Chondrocyte (in vitro differentiated cells): ENCODE results near the gene DUSP11. TPM values are rescaled to one million over a fixed set of nuclear protein-coding genes. Genes with fewer than 3 reads are reported as not detected.
A peak's percentile ranks its signal among the peaks of the same experiment; 100 is the strongest.

Experiments used
- DNase-seq: peaks from one replicate; pipeline ENCODE4 v3.0.0; 2021; ENCODE audit warnings: mixed read lengths, low spot score
- H3K27ac Mint-ChIP-seq: one replicate; pipeline ENCODE4 v1.8.0; 2021; ENCODE audit warnings: mild to moderate bottlenecking, moderate library complexity, mixed read lengths; ENCODE audit not compliant: unreplicated experiment
- H3K27me3 Mint-ChIP-seq: 2 replicates; pipeline ENCODE4 v1.8.0; 2021; ENCODE audit warnings: low read depth, mixed read lengths
- H3K36me3 Mint-ChIP-seq: 2 replicates; pipeline ENCODE4 v1.8.0; 2021; ENCODE audit warnings: low read depth, mixed read lengths
- H3K4me1 Mint-ChIP-seq: 2 replicates; pipeline ENCODE4 v1.8.0; 2021; ENCODE audit warnings: low read depth, mild to moderate bottlenecking, mixed read lengths
- H3K4me3 Mint-ChIP-seq: one replicate; pipeline ENCODE4 v1.8.0; 2021; ENCODE audit warnings: mild to moderate bottlenecking, moderate library complexity, mixed read lengths; ENCODE audit not compliant: unreplicated experiment
- H3K9me3 Mint-ChIP-seq: 2 replicates; pipeline ENCODE4 v1.8.0; 2021; ENCODE audit warnings: low read depth, mixed read lengths
- total RNA-seq: library from RNA; stranded (reverse); gene quantifications from 3 replicates; pipeline ENCODE4 v1.2.1, GENCODE V29; 2021
- TF ChIP-seq, protein P1 (sequence below): fragments of 200-600 bp; sonication (generic); IDR thresholded peaks from 2 replicates; pipeline ENCODE4 v1.5.0; 2021; ENCODE audit warnings: antibody characterized with exemption, mild to moderate bottlenecking, moderate library complexity

The DUSP11 gene
- total RNA-seq, 1 donor from 2014 or later = 22.9 TPM

- H3K27me3 Mint-ChIP-seq = no peaks in the 10 kb centered on the region
- H3K27ac Mint-ChIP-seq = no peak overlapping the region
- no peaks in the 10 kb centered on the region for H3K9me3 Mint-ChIP-seq
- peaks cover 33% of the 10 kb centered on the region for H3K4me1 Mint-ChIP-seq
- H3K4me3 Mint-ChIP-seq = no peak overlapping the region
- no peak for DNase-seq
- H3K36me3 Mint-ChIP-seq = no peaks in the 10 kb centered on the region
- TF ChIP-seq, protein P1, sequence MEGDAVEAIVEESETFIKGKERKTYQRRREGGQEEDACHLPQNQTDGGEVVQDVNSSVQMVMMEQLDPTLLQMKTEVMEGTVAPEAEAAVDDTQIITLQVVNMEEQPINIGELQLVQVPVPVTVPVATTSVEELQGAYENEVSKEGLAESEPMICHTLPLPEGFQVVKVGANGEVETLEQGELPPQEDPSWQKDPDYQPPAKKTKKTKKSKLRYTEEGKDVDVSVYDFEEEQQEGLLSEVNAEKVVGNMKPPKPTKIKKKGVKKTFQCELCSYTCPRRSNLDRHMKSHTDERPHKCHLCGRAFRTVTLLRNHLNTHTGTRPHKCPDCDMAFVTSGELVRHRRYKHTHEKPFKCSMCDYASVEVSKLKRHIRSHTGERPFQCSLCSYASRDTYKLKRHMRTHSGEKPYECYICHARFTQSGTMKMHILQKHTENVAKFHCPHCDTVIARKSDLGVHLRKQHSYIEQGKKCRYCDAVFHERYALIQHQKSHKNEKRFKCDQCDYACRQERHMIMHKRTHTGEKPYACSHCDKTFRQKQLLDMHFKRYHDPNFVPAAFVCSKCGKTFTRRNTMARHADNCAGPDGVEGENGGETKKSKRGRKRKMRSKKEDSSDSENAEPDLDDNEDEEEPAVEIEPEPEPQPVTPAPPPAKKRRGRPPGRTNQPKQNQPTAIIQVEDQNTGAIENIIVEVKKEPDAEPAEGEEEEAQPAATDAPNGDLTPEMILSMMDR = peak; percentile 77
These were observed 47.1 kb upstream of the DUSP11 start for GRCh38 chr2:73827018-73827417.

- H3K36me3 Mint-ChIP-seq = no peaks in the 10 kb centered on the region
- no peak overlapping the region for H3K27ac Mint-ChIP-seq
- H3K4me3 Mint-ChIP-seq = no peak overlapping the region
- peaks cover 22% of the 10 kb centered on the region for H3K4me1 Mint-ChIP-seq
- no peaks in the 10 kb centered on the region for H3K9me3 Mint-ChIP-seq
- TF ChIP-seq, protein P1 = no peak
- H3K27me3 Mint-ChIP-seq = peaks cover 6% of the 10 kb centered on the region
- DNase-seq = no peak
These were observed 45.5 kb upstream of the DUSP11 start for GRCh38 chr2:73825408-73825807.

DNA sequence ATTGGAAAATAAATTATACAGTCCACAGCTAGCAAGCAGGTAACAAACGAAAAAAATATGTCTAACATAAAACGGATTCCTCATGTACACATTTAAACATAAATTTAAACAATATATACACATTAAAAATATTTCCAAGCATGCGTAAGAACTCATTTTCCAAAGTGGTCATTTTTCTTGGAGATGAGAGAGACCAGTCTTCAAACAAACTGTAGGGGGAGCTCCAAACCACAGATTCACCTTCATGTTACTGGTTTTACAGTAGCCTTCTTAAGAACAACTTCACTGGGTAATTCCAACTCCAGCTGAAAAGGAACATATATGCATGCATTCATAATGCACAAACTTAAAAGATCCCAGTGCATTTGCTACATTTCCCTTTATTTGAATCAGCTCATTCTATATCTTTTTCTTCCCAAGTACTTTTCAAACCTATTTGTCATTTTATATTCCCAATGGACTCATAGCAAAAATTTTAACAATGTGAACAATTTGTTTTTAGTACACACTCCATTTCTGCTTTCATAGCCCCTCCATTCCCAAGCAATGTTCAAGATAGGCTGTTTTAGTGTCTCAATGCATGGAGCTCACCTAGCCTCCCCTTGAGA is 44.1 kb upstream of the DUSP11 start:
- TF ChIP-seq, protein P1 = peak; percentile 98
- Mint-ChIP-seq H3K4me3 (no peak overlapping the region), H3K36me3 (no peaks in the 10 kb centered on the region), H3K9me3 (no peaks in the 10 kb centered on the region), H3K4me1 (peaks cover 11% of the 10 kb centered on the region), H3K27me3 (peaks cover 6% of the 10 kb centered on the region), H3K27ac (no peak overlapping the region)
- DNase-seq = no peak

- Mint-ChIP-seq H3K27ac (no peak overlapping the region), H3K4me3 (no peak overlapping the region), H3K9me3 (no peaks in the 10 kb centered on the region), H3K27me3 (peaks cover 6% of the 10 kb centered on the region), H3K36me3 (no peaks in the 10 kb centered on the region), H3K4me1 (peaks cover 7% of the 10 kb centered on the region)
- no peak for DNase-seq
- TF ChIP-seq, protein P1 = no peak
These were observed 43.5 kb upstream of the DUSP11 start for GRCh38 chr2:73823416-73823815.

- Mint-ChIP-seq H3K4me3 (no peak overlapping the region), H3K4me1 (peaks cover 7% of the 10 kb centered on the region), H3K36me3 (no peaks in the 10 kb centered on the region), H3K9me3 (no peaks in the 10 kb centered on the region), H3K27ac (no peak overlapping the region), H3K27me3 (peaks cover 6% of the 10 kb centered on the region)
- TF ChIP-seq, protein P1 = no peak
- no peak for DNase-seq
These were observed 43.1 kb upstream of the DUSP11 start for GRCh38 chr2:73822991-73823390.
